ENCODE results near the gene PIP4K2C.

Gene PIP4K2C

DNA sequence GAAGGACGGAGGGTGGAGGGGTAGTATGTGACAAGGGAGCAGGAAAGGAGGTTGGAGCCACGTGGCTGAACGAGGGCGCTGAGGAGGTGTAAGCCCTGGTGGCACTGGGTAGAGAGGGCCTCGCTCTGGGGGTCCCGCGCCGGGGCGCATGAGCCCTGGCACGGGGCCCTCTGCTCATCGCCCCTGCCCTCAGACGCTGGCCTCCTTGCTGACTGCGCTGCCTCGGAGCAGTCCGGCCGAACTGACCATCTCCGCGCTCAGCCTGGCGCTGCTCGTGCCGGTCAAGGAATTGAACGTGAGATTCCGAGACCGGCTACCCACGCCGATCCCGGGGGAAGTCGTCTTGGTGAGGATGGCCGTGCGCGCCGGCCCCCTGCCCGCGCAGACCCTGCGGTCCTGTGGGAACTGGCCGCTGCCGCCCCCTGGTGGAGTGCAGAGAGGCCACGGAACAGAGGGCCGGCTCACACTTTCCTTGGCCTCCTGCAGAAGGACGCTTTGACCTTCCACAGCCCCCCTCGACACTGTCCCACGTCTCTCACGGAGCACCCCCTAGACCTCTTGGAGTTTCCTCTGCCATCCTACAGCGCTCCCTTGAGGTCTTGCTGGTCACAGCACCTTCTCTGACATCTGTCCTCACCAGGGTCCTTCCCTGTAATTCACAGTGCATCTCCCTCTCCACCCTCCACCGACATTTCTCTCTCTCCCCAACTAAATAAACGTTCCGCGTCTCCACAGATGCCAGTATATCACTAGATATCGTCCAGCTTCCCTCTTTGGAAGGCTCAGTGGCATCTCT is 30.7 kb downstream of the PIP4K2C start:
- Histone ChIP-seq H3K27me3 (ENCODE audit: insufficient read depth, poor library complexity, severe bottlenecking) (peaks cover 65% of the 10 kb centered on the region), H3K27ac (replicated peaks) (no peak overlapping the region), H3K4me3 (replicated peaks; ENCODE audit: insufficient read depth, low read length) (peak overlapping the region; percentile 24)
- peak in 1 of 2 experiments; percentile 36 for DNase-seq (ENCODE audit: low read depth in 1 of 2, low spot score in 1 of 2)
- TF ChIP-seq GABPA (IDR thresholded peaks at IDR 0.05; ENCODE audit: low read depth) (no peak), SPI1 (IDR thresholded peaks at IDR 0.05; ENCODE audit: borderline replicate concordance, low read depth) (no peak)
- TF ChIP-seq, protein P1, sequence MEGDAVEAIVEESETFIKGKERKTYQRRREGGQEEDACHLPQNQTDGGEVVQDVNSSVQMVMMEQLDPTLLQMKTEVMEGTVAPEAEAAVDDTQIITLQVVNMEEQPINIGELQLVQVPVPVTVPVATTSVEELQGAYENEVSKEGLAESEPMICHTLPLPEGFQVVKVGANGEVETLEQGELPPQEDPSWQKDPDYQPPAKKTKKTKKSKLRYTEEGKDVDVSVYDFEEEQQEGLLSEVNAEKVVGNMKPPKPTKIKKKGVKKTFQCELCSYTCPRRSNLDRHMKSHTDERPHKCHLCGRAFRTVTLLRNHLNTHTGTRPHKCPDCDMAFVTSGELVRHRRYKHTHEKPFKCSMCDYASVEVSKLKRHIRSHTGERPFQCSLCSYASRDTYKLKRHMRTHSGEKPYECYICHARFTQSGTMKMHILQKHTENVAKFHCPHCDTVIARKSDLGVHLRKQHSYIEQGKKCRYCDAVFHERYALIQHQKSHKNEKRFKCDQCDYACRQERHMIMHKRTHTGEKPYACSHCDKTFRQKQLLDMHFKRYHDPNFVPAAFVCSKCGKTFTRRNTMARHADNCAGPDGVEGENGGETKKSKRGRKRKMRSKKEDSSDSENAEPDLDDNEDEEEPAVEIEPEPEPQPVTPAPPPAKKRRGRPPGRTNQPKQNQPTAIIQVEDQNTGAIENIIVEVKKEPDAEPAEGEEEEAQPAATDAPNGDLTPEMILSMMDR (IDR thresholded peaks at IDR 0.05; ENCODE audit: insufficient read depth, low read length), result peak; percentile 91

DNA sequence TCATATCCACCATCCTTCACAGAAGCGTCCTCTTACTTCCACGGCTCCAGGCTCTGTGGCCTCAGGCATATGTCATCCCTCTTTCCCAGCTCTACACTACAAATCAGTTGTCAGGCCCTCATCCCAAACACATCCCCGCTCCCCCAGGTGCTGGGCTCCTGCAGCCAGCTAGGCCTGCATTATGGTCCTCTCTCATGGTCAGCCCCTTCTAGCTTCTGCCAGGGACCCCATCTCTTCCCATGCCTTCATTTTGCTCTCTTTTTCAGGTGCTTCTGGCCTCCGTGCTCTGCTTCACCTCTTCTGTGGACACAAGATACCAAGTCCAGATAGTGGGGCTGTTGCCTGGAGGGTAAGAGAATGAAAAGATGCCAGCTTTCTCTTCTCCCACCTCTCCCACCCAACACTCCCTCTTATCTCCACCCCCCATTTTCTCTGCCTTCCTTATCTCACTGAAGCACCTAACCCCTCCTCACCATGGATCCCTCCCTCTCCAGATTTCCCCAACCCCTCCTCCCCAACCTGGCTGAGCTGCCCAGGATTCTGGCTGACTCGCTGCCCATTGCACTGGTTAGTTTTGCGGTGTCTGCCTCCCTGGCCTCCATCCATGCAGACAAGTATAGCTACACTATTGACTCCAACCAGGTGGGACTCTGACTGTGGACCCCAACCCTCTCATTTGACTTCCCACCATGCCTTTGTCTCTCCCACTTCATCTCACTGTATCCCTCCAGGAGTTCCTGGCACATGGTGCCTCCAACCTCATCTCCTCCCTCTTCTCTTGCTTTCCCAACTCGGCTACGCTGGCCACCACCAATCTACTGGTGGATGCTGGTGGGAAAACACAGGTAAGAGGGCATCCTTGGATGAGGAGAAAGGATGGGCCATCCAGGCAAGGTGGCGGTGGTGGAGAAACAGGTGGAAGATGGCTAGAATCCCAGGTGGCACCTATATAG is 31.6 kb downstream of the PIP4K2C start:
- peaks cover 72% of the 10 kb centered on the region for H3K27me3 ChIP-seq (ENCODE audit: insufficient read depth, poor library complexity, severe bottlenecking)

DNA sequence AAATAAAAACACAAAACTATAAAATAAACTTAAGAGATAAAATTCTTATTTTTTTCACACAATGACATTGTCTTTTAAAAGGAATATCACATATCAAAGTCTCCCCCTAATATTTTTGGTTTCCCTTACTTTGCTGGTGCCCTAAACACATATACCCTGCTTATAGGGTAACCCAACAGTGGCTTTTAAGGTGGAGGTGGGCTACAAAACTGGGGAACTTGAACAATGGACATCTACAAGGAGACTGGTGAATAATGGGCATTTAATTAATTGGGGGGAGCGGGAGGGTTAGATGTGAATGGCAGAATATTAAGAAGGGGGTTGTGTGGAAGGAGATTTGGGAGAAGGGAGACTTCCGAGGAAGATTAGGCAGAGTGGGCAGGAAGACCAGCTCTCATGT is 32.4 kb downstream of the PIP4K2C start:
- Histone ChIP-seq H3K27me3 (ENCODE audit: insufficient read depth, poor library complexity, severe bottlenecking) (peaks cover 72% of the 10 kb centered on the region), H3K4me3 (replicated peaks; ENCODE audit: insufficient read depth, low read length) (no peak overlapping the region), H3K27ac (replicated peaks) (no peak overlapping the region)
- no peak for DNase-seq (ENCODE audit: low read depth in 1 of 2, low spot score in 1 of 2)
- TF ChIP-seq POLR2AphosphoS5 (IDR thresholded peaks at IDR 0.05; ENCODE audit: low read depth) (no peak), SPI1 (IDR thresholded peaks at IDR 0.05; ENCODE audit: borderline replicate concordance, low read depth) (no peak), GABPA (IDR thresholded peaks at IDR 0.05; ENCODE audit: low read depth) (no peak)
- TF ChIP-seq, protein P2, sequence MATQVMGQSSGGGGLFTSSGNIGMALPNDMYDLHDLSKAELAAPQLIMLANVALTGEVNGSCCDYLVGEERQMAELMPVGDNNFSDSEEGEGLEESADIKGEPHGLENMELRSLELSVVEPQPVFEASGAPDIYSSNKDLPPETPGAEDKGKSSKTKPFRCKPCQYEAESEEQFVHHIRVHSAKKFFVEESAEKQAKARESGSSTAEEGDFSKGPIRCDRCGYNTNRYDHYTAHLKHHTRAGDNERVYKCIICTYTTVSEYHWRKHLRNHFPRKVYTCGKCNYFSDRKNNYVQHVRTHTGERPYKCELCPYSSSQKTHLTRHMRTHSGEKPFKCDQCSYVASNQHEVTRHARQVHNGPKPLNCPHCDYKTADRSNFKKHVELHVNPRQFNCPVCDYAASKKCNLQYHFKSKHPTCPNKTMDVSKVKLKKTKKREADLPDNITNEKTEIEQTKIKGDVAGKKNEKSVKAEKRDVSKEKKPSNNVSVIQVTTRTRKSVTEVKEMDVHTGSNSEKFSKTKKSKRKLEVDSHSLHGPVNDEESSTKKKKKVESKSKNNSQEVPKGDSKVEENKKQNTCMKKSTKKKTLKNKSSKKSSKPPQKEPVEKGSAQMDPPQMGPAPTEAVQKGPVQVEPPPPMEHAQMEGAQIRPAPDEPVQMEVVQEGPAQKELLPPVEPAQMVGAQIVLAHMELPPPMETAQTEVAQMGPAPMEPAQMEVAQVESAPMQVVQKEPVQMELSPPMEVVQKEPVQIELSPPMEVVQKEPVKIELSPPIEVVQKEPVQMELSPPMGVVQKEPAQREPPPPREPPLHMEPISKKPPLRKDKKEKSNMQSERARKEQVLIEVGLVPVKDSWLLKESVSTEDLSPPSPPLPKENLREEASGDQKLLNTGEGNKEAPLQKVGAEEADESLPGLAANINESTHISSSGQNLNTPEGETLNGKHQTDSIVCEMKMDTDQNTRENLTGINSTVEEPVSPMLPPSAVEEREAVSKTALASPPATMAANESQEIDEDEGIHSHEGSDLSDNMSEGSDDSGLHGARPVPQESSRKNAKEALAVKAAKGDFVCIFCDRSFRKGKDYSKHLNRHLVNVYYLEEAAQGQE (IDR thresholded peaks at IDR 0.05; ENCODE audit: insufficient replicate concordance, low read depth), result no peak
- TF ChIP-seq, protein P1 (IDR thresholded peaks at IDR 0.05; ENCODE audit: insufficient read depth, low read length), result no peak

More for the DNA sequence above, 31.6 kb downstream of the PIP4K2C start:
- Histone ChIP-seq H3K27ac (replicated peaks) (no peak overlapping the region), H3K4me3 (replicated peaks; ENCODE audit: insufficient read depth, low read length) (no peak overlapping the region)
- no peak for DNase-seq (ENCODE audit: low read depth in 1 of 2, low spot score in 1 of 2)
- TF ChIP-seq SPI1 (IDR thresholded peaks at IDR 0.05; ENCODE audit: borderline replicate concordance, low read depth) (no peak), POLR2AphosphoS5 (IDR thresholded peaks at IDR 0.05; ENCODE audit: low read depth) (no peak), GABPA (IDR thresholded peaks at IDR 0.05; ENCODE audit: low read depth) (no peak)
- TF ChIP-seq, protein P2 (IDR thresholded peaks at IDR 0.05; ENCODE audit: insufficient replicate concordance, low read depth), result no peak
- TF ChIP-seq, protein P1 (IDR thresholded peaks at IDR 0.05; ENCODE audit: insufficient read depth, low read length), result no peak
